ENCODE results near the gene FADS6. TPM values are rescaled to one million over a fixed set of nuclear protein-coding genes. Genes with fewer than 3 reads are reported as not detected.

Gene FADS6
- total RNA-seq, 1 experiment from 2014 or later: not detected

DNA sequence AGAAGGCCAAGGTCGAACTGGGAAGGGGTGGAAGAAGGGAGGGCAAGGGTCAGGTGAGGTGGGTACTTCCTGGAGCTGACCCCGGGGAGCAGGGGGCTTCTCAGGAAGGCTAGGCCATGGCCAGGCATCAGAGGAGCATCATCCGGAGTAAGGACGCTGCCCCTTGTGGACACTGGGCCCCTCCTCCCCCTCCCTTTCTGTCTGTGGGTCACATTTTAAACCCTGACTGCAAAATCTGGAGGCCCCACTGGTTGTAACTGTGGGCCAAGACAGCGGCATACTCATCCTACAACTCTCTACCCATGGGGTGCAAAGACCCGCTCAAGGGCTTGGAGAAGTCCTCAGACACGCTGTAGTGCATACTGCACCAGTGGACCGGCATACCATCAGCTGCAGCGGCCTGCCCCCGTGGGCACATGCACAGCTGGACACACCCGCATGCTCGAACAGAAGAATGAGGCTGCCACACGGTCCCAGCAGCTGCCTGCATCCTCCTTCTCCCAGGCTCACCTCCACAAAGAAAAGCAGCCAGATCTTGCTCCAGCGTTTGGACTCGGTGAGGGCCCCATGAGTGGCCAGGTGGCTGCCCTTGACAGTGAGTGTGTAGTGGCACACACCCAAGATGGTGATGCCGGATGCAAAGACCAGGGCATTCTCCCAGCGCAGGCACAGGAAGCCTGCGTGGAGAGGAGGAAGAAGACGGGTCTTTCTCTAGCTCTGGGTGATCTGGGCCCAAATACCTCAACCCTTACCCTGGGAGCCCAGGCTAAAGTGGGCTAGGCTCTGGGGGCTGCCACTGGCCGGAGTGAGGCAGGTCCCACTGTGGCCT, 1.2 kb downstream of the FADS6 start:
- no peak for DNase-seq (ENCODE audit: low read depth)

GRCh38 chr17:74890554-74890953, 2.9 kb downstream of the FADS6 start:
- no peak for DNase-seq (ENCODE audit: low read depth)

- DNase-seq (ENCODE audit: low read depth): no peak
Observed at GRCh38 chr17:74888469-74888868, 5.0 kb downstream of the FADS6 start.

- no peak for DNase-seq (ENCODE audit: low read depth)
Observed at GRCh38 chr17:74883241-74883745, 10.1 kb downstream of the FADS6 start.

DNA sequence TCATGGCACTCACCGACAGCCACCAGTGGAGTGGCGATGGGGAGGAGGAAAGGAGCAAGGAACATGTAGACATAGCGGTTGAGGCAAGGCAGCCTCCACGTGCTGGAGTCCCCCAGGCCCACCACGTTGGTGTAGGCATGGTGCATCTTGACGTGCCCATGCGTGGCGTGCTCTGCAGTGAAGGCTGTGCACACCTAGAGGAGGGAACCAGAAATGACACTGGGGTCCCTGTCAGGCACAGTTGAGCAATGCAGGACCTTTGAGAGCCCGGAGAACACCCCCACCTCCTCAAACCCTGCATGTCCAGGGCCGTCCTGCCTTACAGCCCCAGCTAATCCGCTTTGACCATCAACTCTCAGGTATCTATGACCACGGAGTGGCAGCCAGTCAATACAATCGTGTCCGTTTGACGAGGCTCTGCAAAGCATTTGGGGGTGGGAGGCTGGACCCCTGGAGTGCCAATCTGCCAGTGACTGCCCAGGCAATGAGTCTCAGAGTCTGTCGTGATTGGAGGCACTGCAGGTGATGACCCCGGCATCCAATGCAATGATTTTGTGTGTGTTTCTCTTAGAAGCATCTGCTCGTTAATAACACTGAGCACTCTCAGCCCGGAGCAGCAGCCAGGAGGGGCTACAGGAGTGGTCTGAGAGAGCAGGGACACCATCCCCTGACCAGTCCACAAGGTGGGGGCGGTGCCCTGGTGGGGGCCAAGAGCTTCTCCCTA, 10.8 kb downstream of the FADS6 start:
- no peak for DNase-seq (ENCODE audit: low read depth)

- DNase-seq (ENCODE audit: low read depth): no peak
Observed at GRCh38 chr17:74881073-74881472, 12.4 kb downstream of the FADS6 start.

GRCh38 chr17:74879308-74879707, 14.1 kb downstream of the FADS6 start:
- no peak for DNase-seq (ENCODE audit: low read depth)

- no peak for DNase-seq (ENCODE audit: low read depth)
Observed at GRCh38 chr17:74878658-74879057, 14.8 kb downstream of the FADS6 start.

- no peak for DNase-seq (ENCODE audit: low read depth)
Observed at GRCh38 chr17:74877592-74878548, 15.6 kb downstream of the FADS6 start.

GRCh38 chr17:74875977-74876593, 17.3 kb downstream of the FADS6 start:
- peak; percentile 9 for DNase-seq (ENCODE audit: low read depth)

DNA sequence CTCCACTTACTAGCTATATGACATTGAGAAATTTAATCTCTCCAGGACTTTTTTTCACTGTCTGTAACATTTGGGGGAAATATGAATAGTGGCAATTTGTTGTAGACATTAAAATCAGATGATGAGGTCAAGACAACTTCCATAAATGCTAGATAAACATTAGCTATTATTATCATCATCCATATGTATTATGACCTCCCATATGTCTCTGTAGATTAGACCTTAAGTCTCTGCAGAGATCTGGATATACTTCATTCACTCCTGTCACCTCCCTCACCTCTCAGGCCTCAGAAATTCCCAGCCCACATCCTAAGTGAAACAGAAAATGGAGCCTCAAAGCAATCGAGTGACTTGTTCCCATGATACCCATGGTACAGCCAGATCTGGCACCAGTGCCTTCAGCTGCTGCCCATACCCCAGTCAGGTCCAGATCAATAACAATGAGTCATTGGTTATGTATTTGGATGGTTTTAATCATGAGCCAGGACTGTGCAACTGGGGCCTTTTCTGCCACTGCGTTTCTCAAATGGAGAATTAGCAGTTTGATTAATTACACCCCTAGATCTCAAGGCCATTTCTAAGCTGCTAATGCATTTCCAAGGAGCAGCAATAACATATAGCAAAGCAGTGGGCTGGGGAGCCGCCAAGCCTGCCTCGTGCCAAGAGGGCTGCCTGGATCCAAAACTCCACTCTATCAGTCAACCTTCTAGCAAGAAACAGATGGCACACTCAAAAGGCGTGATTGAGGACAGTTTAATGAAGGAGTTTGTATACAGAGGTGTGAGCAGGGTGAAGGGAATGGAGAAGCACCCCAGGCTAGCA, 18.1 kb downstream of the FADS6 start:
- no peak for DNase-seq (ENCODE audit: low read depth)

DNA sequence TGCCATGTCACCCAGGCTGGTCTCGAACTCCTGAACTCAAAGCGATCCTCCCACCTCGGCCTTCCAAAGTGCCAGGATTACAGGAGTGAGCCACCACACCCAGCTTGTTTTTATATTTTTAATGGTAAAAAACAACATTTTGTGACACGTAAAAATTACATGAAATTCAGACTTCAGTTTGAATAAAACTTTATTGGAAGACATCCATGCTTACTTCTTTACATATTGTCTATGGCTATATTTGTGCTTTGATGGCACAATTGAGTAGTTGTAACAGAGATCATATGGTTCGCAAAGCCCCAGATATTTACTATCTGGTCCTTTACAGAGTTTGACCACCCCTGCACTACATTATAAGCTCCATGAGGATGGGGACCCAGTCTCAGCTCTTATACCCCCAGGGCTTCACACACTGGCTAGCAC, 18.8 kb downstream of the FADS6 start:
- DNase-seq (ENCODE audit: low read depth): no peak

GRCh38 chr17:74873874-74874614, 19.4 kb downstream of the FADS6 start:
- peak; percentile 40 for DNase-seq (ENCODE audit: low read depth)

- DNase-seq (ENCODE audit: low read depth): peak; percentile 100
Observed at GRCh38 chr17:74873037-74873873, 20.2 kb downstream of the FADS6 start.

DNA sequence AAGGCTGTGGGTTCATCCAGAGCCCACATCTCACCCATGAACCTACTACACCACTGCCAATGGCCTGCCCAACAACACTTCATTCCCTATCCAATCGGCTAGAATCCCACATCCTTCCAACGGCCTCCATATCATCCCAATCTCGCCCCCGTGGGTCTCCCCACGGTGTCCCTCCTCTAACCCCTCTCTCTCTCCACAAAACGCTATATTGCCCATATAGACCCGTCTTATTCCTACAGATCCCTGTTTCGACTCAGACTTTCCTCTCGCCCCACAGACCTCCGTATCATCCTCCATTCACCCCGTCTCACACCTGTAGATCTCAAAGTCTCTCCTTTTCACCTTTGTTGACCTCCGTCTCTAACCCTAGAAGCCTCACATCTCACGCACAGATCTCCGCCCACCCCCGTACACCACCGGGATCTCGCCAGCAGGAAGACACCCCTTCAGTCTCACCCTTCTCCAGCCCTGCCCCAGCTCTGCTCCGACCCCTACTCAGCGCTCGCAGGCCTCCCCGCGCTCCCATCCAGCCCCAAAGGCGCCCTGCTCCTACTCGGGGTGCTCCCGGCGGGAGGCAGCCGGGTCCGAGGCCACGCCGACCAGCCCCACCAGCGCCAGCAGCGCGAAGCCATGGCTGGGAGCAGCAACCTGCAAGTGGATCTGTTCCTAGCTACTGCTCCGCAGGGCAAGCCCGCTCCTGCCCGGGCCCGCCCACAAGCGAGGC, 21.0 kb downstream of the FADS6 start, which contains the start of gene FDXR:
FDXR (minus strand) TSS at position 682 of the 724 bp plus-strand sequence; CDS start at position 632, 50 bp downstream.
- no peak for DNase-seq (ENCODE audit: low read depth)

DNA sequence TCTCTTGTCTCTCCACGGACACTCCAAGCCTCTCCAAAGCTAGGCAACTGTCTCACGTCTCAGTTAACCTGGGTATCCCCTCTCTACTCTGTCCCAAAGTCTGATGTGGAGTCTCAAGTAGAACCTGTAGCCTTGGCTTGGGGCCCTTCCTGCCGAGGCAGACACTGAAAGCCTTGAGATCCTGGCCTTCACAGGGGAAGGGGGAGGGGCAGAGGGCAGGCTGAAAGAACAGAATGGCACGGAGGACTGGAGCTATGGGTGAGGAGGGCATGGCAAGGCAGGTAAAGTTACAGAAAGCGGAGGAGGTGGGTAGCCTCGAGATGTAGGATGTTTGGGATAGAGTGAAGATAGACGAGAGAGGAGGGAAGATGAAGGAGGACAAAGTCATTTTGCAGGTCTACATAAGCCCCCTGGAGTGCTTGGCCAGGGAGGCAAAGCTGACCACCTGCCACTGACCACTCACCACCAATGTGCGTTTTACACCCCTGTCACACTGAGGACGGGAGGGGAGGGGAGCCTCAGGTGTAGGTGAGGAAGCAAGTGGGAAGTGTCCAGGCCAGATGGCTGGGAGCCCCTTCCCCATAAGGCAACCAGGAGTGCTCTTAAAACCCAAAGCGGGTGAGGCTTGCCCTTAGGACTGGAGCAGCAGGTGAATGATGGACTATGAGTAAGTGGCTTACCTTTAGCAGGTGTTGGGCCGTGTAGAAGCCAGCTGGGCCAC, 21.9 kb downstream of the FADS6 start:
- no peak for DNase-seq (ENCODE audit: low read depth)

DNA sequence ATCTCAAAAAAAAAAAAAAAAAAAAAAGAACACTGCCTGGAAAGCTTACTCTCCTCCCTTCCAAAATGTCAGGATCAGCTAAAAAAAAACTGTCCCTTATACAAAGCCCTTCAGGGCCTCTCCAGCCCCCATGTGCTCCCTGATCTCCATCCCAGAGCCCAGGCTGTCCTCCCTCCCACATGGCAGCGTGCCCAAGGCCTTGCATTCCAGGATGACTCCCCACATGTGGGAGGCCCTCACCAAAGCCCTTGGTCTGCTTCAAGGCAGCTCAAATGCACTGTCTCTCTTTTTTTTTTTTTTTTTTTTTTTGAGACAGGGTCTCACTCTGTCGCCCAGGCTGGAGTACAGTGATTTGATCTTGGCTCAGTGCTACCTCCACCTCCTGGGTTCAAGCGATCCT, 22.9 kb downstream of the FADS6 start:
- peak; percentile 57 for DNase-seq (ENCODE audit: low read depth)
